GM19043 (cell line): ENCODE results near the gene AP1S2.
A peak's percentile ranks its signal among the peaks of the same experiment; 100 is the strongest.
"Not testable (repeated sequence)": the region's sequence is repeated elsewhere in the genome, so short reads cannot be mapped to it uniquely, and the experiment has no call there.

Source experiments
- ATAC-seq: cut with Tn5 transposase; IDR thresholded peaks from one replicate; pipeline ENCODE4 v1.9.1; 2021; ENCODE audit warnings: low read depth; ENCODE audit not compliant: unreplicated experiment

The AP1S2 gene

DNA sequence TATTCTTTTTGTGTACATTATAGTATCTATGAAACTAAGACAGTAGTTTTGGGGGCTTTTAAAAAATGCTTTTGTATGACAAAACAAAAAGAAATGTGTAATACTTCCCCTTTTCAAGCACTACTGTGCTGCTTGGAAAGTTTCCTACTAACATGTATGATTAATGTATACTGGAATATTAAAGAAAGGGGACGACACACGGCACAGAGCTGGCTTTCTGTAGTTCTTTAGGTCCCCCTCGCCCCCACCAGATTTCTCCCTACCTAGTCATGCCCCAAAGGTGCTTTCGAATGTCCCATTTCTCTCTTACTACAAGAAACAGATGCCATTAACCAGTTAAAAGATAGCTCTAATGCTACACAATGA is 1.6 kb upstream of the AP1S2 start:
- ATAC-seq = no peak

DNA sequence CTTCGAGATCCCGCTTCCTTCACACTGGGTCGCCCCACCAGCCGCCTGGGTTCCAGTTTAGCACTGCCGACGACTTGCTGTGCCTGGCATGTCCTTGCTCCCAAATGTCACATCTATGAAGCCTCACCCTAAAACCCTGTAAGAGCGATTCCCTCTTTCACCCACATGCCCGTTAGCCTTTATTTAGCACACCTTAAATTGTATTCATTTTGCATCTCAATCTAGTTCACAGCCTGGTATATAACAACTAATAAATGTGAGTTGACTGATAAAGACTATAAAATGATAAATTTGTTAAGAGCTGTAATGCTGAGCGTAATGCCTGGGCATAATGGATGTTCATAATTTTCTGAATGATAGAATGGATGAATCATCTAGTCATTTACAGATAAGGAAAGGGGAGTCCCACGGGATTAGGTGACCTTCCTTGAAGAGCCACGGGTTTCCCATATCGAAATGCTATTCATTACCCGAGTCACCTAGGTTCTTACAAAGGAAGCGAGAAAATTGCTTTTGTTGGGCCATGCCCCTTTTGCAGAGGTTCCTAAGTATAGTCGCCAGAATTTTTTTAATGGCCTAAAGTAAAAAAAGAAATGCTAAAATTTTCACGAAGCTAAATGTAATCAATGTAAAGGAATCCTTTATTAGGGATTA is 1.1 kb upstream of the AP1S2 start:
- no peak for ATAC-seq

DNA sequence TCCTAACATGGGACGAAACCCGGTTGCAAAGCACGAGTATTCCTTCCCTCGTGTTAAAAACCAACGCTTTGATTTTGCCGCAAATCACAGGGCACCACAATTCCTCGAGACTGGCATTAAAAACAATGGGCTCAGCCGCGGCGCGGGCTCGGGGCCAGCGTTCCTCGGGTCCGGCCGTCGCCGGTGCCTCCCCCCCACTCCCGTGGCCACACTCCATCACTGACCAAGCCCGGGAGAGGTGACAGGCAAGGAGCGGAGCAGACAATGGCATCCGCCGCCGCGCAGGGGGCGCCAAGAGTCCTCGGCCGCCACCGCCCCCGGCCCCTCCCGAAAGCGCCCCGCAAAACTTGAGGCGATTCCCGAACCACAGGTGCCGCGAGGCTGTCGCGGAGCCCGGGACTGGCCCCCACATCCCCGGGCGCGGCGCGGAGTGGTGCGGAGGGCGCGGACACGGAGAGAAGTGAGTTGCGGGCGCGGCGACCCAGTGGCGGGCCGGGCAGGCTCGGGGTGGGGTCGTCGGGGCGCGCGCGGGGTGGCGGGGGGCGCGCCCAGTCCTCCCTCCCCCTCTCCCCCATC is 445 bp downstream of the AP1S2 start:
- peak; percentile 30 for ATAC-seq

DNA sequence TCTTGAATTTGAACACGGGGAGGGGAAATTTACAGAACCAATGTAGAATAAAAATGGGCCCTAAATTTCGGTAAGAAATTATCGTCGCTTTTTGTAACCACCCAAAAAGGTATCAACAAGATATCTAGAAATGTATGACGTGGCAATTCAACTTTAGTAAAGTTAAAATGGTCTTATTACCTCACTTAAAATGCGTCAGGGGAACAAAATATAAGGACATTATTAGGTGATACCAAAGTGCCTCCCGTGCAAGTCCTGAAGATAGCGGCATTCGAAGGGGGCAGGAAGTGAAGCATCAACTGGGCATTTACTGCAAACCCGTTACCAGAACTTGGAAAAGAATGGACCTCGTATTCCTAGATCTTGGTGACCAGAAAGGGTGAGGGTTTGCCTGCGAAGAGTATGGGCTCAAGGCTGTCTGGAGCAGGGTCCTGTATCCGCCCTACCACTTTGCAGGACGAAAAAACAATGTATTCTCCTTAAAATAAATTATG is 980 bp downstream of the AP1S2 start:
- ATAC-seq = no peak

DNA sequence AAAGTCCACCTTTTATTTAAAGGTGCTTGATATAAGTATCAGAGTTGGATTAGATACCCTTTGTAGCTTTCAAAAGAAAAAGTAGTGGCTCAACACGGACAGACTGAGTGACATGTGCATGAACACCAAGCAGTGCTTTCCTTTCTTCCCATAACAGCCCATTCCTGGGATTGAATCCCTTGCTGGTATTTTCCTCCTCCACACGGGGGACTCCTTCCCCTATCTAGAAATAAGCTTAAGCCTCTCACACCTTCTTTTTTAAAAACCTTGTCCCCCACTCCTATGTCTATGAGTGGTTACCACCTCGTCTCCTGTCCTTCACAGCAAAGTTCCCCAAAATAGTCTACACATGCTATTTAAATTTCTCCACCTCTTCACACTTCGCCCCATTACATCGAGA is 5.1 kb downstream of the AP1S2 start:
- ATAC-seq = no peak

DNA sequence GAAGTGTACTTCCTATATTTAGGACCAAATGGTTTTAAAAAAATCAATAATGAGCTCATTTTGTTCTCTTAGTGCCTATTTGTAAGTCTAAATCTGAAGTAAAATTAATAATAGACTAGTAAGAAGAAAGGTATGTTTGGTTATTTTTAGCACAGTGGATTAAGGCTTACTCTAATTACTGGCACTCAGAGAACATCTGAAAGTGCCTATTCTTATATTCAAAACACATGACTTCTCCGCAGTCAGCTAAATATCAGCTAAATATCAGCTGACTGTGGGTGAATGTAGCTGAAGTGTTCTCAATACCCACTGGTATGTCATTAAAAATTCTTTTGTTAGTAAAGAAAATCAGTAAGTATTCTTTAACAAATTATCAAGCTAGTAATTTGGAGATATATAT is 6.0 kb downstream of the AP1S2 start:
- ATAC-seq = no peak

DNA sequence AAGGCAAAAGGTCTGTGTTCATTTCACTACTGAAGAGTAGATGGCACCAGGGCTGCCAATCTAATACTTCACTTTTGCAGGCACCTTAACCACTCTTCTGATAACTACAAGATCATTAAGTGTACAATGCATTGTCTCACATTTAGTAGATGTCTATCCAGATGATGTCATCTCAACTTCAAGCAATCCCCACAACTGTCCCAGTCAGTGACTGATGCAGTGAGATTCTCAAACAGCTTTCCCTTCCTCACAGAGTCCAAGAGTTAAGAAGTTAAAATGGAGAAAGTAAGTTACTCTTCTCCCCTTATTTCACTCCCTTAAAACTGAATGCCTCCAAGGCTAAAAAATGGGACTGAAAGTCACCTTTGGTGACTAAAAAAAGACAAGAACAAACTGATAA is 10.7 kb downstream of the AP1S2 start:
- no peak for ATAC-seq

DNA sequence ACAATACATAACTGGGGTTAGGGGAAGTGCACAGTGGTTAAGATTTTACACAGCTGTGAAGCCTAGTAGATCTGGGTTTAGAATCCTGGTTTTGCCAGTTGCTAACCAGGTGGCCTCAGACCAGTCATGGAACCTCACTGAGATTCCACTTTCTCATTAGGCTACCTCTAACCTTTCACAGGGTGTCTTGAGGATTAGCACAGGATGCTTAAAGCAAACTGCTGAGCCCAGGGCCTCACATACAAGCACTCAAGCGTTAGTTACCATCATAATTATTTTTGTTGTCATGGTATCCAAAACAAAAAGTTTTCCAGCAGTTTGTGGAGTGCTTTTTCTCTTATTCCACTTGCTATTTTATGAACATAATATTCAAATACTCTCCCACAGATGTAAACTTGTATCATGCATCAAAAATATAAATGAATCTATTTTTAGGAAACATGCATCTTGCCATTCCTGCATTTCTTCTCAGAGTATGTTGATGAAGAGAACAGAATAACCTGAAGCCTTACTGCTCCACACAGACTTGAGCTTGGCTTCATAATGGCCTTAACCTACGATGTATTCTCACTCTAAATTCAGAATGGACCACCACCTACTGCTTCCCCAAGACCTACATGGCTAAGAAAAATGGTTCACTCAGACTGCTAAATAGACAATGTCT is 12.6 kb downstream of the AP1S2 start:
- ATAC-seq = no peak

DNA sequence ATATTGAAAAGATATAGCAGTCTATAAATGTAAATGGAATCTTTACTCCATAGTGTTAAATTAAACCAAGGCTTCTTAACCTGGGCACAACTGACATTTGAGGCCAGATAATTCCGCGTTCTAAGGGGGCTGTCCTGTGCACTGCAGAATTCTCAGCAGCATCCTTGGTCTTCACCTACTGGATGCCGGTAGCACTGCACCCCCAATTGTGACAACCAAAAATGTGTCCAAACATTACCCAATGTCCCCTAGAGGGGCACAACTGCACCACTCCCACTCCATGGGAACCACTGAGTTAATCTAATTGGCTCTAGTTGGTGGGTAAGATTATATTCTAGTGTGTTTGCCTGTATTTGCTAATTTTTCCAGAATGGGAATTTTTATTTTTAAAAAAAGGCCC is 16.6 kb downstream of the AP1S2 start:
- no peak for ATAC-seq

DNA sequence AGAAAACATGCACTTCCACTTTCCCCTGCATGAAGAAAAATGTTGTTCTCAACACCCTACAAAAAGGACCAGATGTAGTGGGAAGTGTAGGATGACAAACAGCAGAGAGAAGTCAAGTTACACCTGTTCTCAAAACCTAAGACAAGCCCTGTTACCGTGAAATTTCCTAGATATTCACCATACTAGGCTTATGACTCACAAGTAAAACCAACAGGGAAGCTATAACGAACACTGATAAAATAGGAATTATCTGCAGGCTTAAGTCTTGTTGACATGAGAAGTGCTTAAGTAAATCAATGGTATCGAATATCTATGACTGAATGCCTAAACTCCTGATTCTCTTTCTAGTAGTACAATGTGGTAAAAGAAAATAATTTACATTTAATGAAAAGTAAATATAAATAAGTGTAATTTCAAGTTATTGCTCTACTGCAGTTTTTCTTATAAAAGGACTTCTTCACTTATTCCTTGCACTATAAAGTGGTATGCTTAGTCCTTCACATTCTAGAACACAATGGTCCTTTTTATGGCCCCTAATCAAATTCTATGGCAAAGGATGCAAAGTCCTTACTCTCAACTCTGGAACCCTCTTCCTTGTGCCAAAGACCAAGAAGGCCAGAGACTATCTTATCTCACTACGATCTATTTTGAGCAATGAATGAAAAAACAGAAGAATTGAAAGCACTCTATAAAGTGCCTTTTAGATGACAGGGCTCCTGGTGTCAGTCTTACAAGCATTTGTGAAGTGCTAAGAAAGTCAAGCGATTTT is 19.6 kb downstream of the AP1S2 start:
- ATAC-seq = no peak

DNA sequence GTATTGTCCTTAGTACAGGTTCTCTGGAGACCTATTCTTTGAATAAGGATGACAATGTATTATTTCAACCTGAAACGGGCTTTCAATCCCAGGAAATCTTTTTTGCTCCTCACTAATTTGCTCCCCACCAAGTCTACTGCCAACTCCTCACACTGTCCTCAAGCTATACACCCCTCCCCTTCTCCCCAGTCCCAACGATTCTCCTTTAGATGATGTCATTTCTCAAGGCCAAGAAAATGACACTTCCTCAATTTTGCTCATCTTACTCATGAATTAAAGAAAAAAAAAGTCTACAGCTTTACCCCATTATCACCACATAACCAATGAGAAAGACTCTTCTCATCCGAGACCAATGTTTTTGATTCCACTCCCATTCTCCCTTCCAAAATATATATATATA is 20.6 kb downstream of the AP1S2 start:
- ATAC-seq = no peak

DNA sequence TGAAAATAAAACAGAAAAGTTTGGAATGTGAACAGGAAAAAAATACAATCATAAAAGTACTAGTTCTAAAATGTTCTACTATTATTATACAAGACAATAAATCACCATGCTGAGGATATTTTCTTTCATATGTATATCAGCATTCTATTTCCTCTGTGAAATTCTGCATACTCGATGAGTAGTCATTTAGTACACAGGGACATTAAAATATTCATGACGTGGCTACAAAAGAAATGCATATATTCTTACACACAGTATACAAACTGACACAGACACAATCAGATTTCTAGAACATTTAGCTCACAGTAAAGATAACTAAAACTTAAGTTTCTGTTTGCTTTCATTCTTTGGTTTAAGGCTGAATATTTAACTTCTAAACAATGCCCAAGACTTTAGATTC is 23.3 kb downstream of the AP1S2 start:
- not testable (repeated sequence) for ATAC-seq

DNA sequence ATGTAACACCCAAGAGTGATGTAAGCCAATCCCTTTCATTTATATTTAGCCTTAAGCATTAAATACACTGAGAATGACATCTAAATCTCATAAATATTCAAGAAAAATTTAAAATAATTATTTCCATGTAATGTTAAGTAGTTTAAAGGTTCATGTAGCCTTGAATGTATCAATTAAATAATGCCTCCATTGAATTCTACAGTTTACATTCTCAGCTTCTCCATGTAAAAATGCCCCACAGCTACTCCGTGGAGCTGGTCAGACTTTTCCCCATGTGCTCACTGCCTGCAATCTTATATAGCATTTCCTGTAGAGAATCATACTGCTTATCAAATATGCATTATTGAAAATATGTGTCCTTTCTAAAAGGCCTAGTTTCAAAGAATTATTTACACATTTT is 25.4 kb downstream of the AP1S2 start:
- ATAC-seq = no peak

DNA sequence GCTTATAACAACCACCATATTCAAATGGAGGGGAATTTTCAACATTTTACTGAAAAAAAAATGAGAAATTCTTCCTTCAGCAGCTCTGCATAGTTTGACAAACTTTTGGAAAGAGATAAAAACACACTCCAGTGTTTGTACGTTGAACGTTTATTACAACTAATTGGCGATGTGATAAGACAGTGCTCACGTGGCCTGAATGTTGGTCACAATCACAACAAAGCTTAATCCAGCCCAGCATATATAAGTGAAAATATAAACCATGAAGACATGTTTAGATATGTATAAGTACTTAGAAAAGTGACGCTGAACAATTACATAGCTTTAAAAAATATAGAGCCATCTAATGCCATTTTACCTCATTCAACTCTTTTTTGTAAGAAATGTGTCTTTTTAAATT is 28.7 kb downstream of the AP1S2 start:
- no peak for ATAC-seq

DNA sequence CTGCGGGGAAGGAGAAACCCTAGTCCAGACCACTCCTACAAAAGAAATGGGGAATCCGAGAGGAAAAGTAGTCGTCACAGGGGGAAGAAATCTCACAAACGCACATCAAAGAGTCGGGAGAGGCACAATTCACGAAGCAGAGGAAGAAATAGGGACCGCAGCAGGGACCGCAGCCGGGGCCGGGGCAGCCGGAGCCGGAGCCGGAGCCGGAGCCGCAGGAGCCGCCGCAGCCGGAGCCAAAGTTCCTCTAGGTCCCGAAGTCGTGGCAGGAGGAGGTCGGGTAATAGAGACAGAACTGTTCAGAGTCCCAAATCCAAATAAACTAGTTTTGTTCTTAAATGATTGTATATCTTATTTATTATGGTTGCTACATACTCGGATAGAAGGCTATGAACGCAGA is 31.7 kb downstream of the AP1S2 start:
- no peak for ATAC-seq

DNA sequence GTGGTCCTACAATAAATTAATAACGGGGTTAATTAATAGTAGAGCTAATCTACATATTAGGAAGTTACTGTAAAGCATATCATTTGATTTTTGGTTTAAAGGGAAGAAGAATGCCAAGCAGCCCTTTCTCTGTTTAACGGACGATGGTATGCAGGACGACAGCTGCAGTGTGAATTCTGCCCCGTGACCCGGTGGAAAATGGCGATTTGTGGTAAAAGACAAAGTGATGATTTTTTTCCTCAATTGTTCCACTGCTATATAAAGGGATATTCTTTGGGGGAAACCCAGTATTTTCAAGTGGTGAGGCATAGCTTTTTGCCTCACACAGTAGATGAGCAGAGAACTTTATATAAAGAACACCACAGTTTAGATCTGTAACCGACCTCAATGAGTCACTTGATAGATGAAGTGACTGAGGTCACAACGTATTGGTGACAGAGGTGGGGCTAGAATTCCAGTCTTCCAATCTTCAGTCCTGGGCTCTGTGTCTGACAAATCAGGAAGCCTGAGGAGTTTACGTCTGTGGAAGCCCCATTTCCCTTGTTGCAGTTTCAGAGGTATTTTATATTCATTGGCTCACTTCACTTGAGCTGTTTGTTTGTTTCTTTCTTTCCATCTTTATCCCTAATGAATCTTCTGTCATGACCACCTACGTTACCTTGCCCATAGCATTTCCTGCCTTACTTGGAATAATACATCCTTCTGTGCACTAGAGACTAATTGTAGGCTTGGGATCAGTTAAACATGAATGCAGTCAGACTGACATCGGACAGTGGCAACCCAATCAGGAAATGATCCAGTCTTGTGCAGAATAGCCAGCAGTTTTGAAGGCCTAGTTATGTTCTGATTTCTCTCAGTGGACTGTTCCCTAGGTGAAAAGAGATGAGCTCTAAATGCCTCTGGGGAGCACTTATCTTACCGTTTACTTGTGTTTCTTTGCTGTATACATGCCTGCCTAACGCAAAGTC is 34.2 kb downstream of the AP1S2 start:
- ATAC-seq = no peak

DNA sequence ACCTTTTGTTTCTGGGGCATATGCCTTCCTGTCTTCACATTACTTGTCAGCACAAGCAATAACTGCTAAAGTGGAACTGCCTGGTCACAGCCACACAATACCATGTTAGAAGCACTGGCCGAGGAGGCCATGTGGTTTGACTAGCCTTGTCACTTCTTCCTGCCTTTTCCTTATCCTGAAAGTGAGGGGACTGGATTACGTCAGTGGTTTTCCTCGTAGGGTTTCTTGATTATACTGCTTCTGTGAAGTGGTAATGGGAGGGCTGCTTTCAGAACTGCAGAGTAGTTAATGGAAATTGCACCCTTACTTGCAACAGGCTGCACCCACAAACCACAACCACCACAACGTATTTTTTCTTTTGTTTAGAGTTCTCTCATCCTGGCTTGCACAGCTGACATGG is 37.7 kb downstream of the AP1S2 start:
- no peak for ATAC-seq

DNA sequence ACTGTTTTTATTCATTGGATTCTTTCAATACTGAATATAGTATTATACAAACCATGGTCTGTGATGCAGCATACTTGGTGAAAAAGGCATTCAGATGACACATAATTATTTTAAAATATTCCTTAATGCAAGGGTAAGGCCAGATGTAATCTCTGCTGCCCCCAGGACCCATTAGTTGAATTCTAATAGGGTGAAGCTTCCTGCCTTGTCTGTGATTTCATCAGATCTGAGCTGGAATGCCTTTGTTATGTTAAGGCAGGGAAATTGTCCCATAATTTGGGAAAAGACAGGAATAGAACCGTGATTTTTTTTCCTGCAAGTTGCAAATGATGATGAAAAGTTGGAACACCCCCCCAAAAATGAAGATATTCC is 38.2 kb downstream of the AP1S2 start:
- ATAC-seq = no peak

DNA sequence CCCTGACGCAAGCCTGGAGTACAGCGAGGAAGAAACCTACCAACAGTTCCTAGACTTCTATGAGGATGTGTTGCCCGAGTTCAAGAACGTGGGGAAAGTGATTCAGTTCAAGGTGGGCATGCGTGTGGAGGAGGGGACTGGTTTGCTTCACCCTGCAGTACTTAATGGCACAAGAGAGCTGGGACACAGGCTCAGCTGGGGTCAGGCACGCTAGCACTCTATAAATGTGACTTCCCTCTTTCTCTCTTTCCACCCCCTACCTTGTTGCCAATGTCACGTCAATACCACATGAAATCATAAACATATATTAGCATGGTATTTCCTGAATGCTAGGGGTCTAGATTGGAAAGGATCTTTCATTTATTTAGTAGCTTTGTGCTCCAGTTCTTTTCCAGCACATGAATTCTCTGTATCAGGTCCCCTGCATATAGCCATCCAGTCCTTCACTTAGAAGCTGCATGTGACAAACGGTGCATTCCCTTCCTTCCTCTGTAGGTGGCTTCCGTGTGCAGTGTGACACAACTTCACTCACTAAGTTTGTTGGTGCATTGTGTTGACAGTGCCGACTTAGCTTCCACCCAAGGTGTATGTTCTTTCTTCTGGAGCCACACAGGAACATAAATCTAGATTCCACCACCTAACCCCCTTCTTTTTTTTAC is 38.7 kb downstream of the AP1S2 start:
- peak; percentile 68 for ATAC-seq
